Measurements from ENCODE around the gene ADAMTS13.
"Not testable (repeated sequence)": the region's sequence is repeated elsewhere in the genome, so short reads cannot be mapped to it uniquely, and the experiment has no call there.

ADAMTS13 gene

GRCh38 chr9:133421615-133422542 lies at the start of gene ADAMTS13:
Gene ADAMTS13 (plus strand): TSS chr9:133422367. CDS start chr9:133422444, 77 bp downstream.
- H3K4me3 Mint-ChIP-seq = no peak within 1 kb of the TSS
- no peaks in the 10 kb centered on the region for H3K36me3 Mint-ChIP-seq
- H3K4me1 Mint-ChIP-seq = peaks cover 25% of the 10 kb centered on the region
- H3K27me3 Mint-ChIP-seq = peaks cover 4% of the 10 kb centered on the region
- H3K9me3 Mint-ChIP-seq = no peaks in the 10 kb centered on the region
- H3K27ac Mint-ChIP-seq = peak within 1 kb of the TSS; percentile 3

GRCh38 chr9:133374612-133375115 lies 47.5 kb upstream of the ADAMTS13 start:
- Mint-ChIP-seq H3K9me3 (no peaks in the 10 kb centered on the region), H3K36me3 (peaks cover 9% of the 10 kb centered on the region), H3K27ac (peak overlapping the region; percentile 98), H3K27me3 (no peaks in the 10 kb centered on the region), H3K4me3 (peak overlapping the region; percentile 96), H3K4me1 (peaks cover 40% of the 10 kb centered on the region)

GRCh38 chr9:133375116-133375723 lies 46.9 kb upstream of the ADAMTS13 start:
- H3K36me3 Mint-ChIP-seq = peaks cover 6% of the 10 kb centered on the region
- H3K9me3 Mint-ChIP-seq = no peaks in the 10 kb centered on the region
- peaks cover 35% of the 10 kb centered on the region for H3K4me1 Mint-ChIP-seq
- H3K27me3 Mint-ChIP-seq = no peaks in the 10 kb centered on the region
- H3K27ac Mint-ChIP-seq = peak overlapping the region; percentile 98
- peak overlapping the region; percentile 96 for H3K4me3 Mint-ChIP-seq

- Mint-ChIP-seq H3K36me3 (peaks cover 3% of the 10 kb centered on the region), H3K4me3 (peak within 1 kb of the TSS; percentile 96), H3K27ac (peak within 1 kb of the TSS; percentile 98), H3K27me3 (no peaks in the 10 kb centered on the region), H3K4me1 (peaks cover 27% of the 10 kb centered on the region), H3K9me3 (no peaks in the 10 kb centered on the region)
Observed at GRCh38 chr9:133375724-133376654, 46.2 kb upstream of the ADAMTS13 start, which contains the start of the genes STKLD1 and SURF4. Gene STKLD1 (plus strand): TSS chr9:133376366. CDS start chr9:133376474, 108 bp downstream. Gene SURF4 (minus strand): TSS chr9:133376060. CDS start chr9:133375969, 91 bp downstream.

GRCh38 chr9:133377280-133377679 lies 44.9 kb upstream of the ADAMTS13 start:
- H3K27ac Mint-ChIP-seq, H3K36me3 Mint-ChIP-seq, H3K9me3 Mint-ChIP-seq, H3K27me3 Mint-ChIP-seq: not testable (repeated sequence)
- Mint-ChIP-seq H3K4me3 (peak overlapping the region; percentile 49), H3K4me1 (peaks cover 14% of the 10 kb centered on the region)

GRCh38 chr9:133377721-133378216 lies 44.4 kb upstream of the ADAMTS13 start:
- H3K9me3 Mint-ChIP-seq = no peaks in the 10 kb centered on the region
- H3K4me1 Mint-ChIP-seq = peaks cover 9% of the 10 kb centered on the region
- no peak overlapping the region for H3K27ac Mint-ChIP-seq
- no peak overlapping the region for H3K4me3 Mint-ChIP-seq
- no peaks in the 10 kb centered on the region for H3K27me3 Mint-ChIP-seq
- H3K36me3 Mint-ChIP-seq = peaks cover 3% of the 10 kb centered on the region

GRCh38 chr9:133378408-133378962 lies 43.7 kb upstream of the ADAMTS13 start:
- peaks cover 7% of the 10 kb centered on the region for H3K4me1 Mint-ChIP-seq
- H3K9me3 Mint-ChIP-seq = no peaks in the 10 kb centered on the region
- peaks cover 3% of the 10 kb centered on the region for H3K36me3 Mint-ChIP-seq
- no peak overlapping the region for H3K27ac Mint-ChIP-seq
- H3K27me3 Mint-ChIP-seq = no peaks in the 10 kb centered on the region
- H3K4me3 Mint-ChIP-seq = no peak overlapping the region

GRCh38 chr9:133379153-133380086 lies 42.7 kb upstream of the ADAMTS13 start:
- no peaks in the 10 kb centered on the region for H3K9me3 Mint-ChIP-seq
- H3K27ac Mint-ChIP-seq = no peak overlapping the region
- H3K36me3 Mint-ChIP-seq = peaks cover 3% of the 10 kb centered on the region
- peaks cover 7% of the 10 kb centered on the region for H3K4me1 Mint-ChIP-seq
- no peak overlapping the region for H3K4me3 Mint-ChIP-seq
- H3K27me3 Mint-ChIP-seq = no peaks in the 10 kb centered on the region

- Mint-ChIP-seq H3K27me3 (no peaks in the 10 kb centered on the region), H3K27ac (no peak overlapping the region), H3K9me3 (no peaks in the 10 kb centered on the region), H3K4me1 (no peaks in the 10 kb centered on the region), H3K36me3 (no peaks in the 10 kb centered on the region), H3K4me3 (no peak overlapping the region)
Observed at GRCh38 chr9:133380734-133381133, 41.4 kb upstream of the ADAMTS13 start.

- no peak overlapping the region for H3K4me3 Mint-ChIP-seq
- no peaks in the 10 kb centered on the region for H3K27me3 Mint-ChIP-seq
- H3K36me3 Mint-ChIP-seq = no peaks in the 10 kb centered on the region
- H3K9me3 Mint-ChIP-seq = no peaks in the 10 kb centered on the region
- H3K4me1 Mint-ChIP-seq = no peaks in the 10 kb centered on the region
- no peak overlapping the region for H3K27ac Mint-ChIP-seq
Observed at GRCh38 chr9:133382507-133383141, 39.5 kb upstream of the ADAMTS13 start.

GRCh38 chr9:133383438-133383837 lies 38.7 kb upstream of the ADAMTS13 start:
- H3K9me3 Mint-ChIP-seq = no peaks in the 10 kb centered on the region
- H3K4me3 Mint-ChIP-seq = no peak overlapping the region
- no peaks in the 10 kb centered on the region for H3K4me1 Mint-ChIP-seq
- H3K36me3 Mint-ChIP-seq = no peaks in the 10 kb centered on the region
- H3K27ac Mint-ChIP-seq = no peak overlapping the region
- H3K27me3 Mint-ChIP-seq = no peaks in the 10 kb centered on the region

GRCh38 chr9:133384736-133385321 lies 37.3 kb upstream of the ADAMTS13 start:
- Mint-ChIP-seq H3K4me3 (no peak overlapping the region), H3K36me3 (no peaks in the 10 kb centered on the region), H3K9me3 (no peaks in the 10 kb centered on the region), H3K27me3 (peaks cover under 1% of the 10 kb centered on the region), H3K27ac (no peak overlapping the region), H3K4me1 (no peaks in the 10 kb centered on the region)

- peaks cover 2% of the 10 kb centered on the region for H3K27me3 Mint-ChIP-seq
- H3K27ac Mint-ChIP-seq = no peak overlapping the region
- no peaks in the 10 kb centered on the region for H3K36me3 Mint-ChIP-seq
- H3K4me3 Mint-ChIP-seq = no peak overlapping the region
- no peaks in the 10 kb centered on the region for H3K9me3 Mint-ChIP-seq
- H3K4me1 Mint-ChIP-seq = no peaks in the 10 kb centered on the region
Observed at GRCh38 chr9:133385452-133385851, 36.7 kb upstream of the ADAMTS13 start.

All from activated naive CD4-positive, alpha-beta T cell treated with anti-CD3 and anti-CD28 coated beads, Interleukin-2, amount 50 U/mL, for 24 hours (primary cell).